AG08396 (cell line): ENCODE measurements around the gene EEPD1.
"Not testable (repeated sequence)": the region's sequence is repeated elsewhere in the genome, so short reads cannot be mapped to it uniquely, and the experiment has no call there.

Experiments used
- DNase-seq: peaks from one replicate; pipeline ENCODE4 v3.0.0; 2012; ENCODE audit warnings: low spot score, mixed read lengths

EEPD1 gene

GRCh38 chr7:36301914-36302771 is 149.1 kb downstream of the EEPD1 start:
- DNase-seq: no peak

GRCh38 chr7:36303202-36304098 is 150.4 kb downstream of the EEPD1 start:
- peak; percentile 87 for DNase-seq

- no peak for DNase-seq
Measured at GRCh38 chr7:36304099-36304425, 151.0 kb downstream of the EEPD1 start.

GRCh38 chr7:36305226-36305625 is 152.2 kb downstream of the EEPD1 start:
- no peak for DNase-seq

GRCh38 chr7:36305648-36306047 is 152.6 kb downstream of the EEPD1 start:
- DNase-seq: no peak

- no peak for DNase-seq
Measured at GRCh38 chr7:36306222-36306621, 153.2 kb downstream of the EEPD1 start.

GRCh38 chr7:36306722-36307121 is 153.7 kb downstream of the EEPD1 start:
- DNase-seq: no peak

GRCh38 chr7:36308031-36308430 is 155.0 kb downstream of the EEPD1 start:
- no peak for DNase-seq

GRCh38 chr7:36309301-36309700 is 156.2 kb downstream of the EEPD1 start:
- DNase-seq: no peak

GRCh38 chr7:36309716-36310115 is 156.7 kb downstream of the EEPD1 start:
- no peak for DNase-seq

- no peak for DNase-seq
Measured at GRCh38 chr7:36310897-36311296, 157.8 kb downstream of the EEPD1 start.

- no peak for DNase-seq
Measured at GRCh38 chr7:36311539-36311938, 158.5 kb downstream of the EEPD1 start.

GRCh38 chr7:36312064-36312914 is 159.2 kb downstream of the EEPD1 start:
- no peak for DNase-seq

- DNase-seq: no peak
Measured at GRCh38 chr7:36312915-36313334, 159.9 kb downstream of the EEPD1 start.

- no peak for DNase-seq
Measured at GRCh38 chr7:36313607-36314006, 160.6 kb downstream of the EEPD1 start.

GRCh38 chr7:36314491-36314890 is 161.4 kb downstream of the EEPD1 start:
- no peak for DNase-seq

- DNase-seq: no peak
Measured at GRCh38 chr7:36315309-36315944, 162.4 kb downstream of the EEPD1 start.

- DNase-seq: no peak
Measured at GRCh38 chr7:36316319-36316718, 163.3 kb downstream of the EEPD1 start.

- no peak for DNase-seq
Measured at GRCh38 chr7:36317276-36317675, 164.2 kb downstream of the EEPD1 start.

GRCh38 chr7:36318116-36318515 is 165.1 kb downstream of the EEPD1 start:
- no peak for DNase-seq

GRCh38 chr7:36321284-36321683 is 168.2 kb downstream of the EEPD1 start:
- DNase-seq: not testable (repeated sequence)

- no peak for DNase-seq
Measured at GRCh38 chr7:36336390-36336789, 183.3 kb downstream of the EEPD1 start.
